Amygdala (tissue), 56 donors: Measurements from ENCODE around the gene MSX1.
A peak's percentile ranks its signal among the peaks of the same experiment; 100 is the strongest.

Experiments
- DNase-seq, 56 donors: peaks; one replicate each; lab custom pipeline; 2025; lab: John Stamatoyannopoulos, UW

The MSX1 gene

GRCh38 chr4:4890574-4891255 lies 31.2 kb downstream of the MSX1 start:
- DNase-seq: peak in 9 of 56 donors; percentile 8 to 32 (median 19)

GRCh38 chr4:4893721-4894120 lies 34.3 kb downstream of the MSX1 start:
- DNase-seq: no peak

GRCh38 chr4:4899202-4899925 lies 39.9 kb downstream of the MSX1 start:
- no peak for DNase-seq

- no peak for DNase-seq
These were observed 42.4 kb downstream of the MSX1 start for GRCh38 chr4:4901877-4902276.

GRCh38 chr4:4912155-4912554 lies 52.7 kb downstream of the MSX1 start:
- no peak for DNase-seq

GRCh38 chr4:4913147-4913561 lies 53.7 kb downstream of the MSX1 start:
- no peak for DNase-seq
